HEK293T (cell line): Measurements from ENCODE around the gene NEDD9.

ENCODE experiments used
- BHLHE40 ChIP-seq: fragments of 450-650 bp; IDR thresholded peaks from 2 replicates; pipeline ENCODE4 v1.6.1; 2016; ENCODE audit warnings: mild to moderate bottlenecking, moderate library complexity, borderline replicate concordance
- CTBP1 ChIP-seq: fragments of 450-650 bp; IDR thresholded peaks from 2 replicates; pipeline ENCODE4 v1.6.1; 2016; ENCODE audit warnings: borderline replicate concordance
- ELF4 ChIP-seq: fragments of 450-650 bp; IDR thresholded peaks from 2 replicates; pipeline ENCODE4 v1.6.1; 2017; ENCODE audit warnings: antibody characterized with exemption
- FOXK2 ChIP-seq: fragments of 450-650 bp; IDR thresholded peaks from 2 replicates; pipeline ENCODE4 v1.6.1; 2016; ENCODE audit warnings: mild to moderate bottlenecking
- SP1 ChIP-seq: fragments of 450-650 bp; IDR thresholded peaks from 2 replicates; pipeline ENCODE4 v1.6.1; 2017

DNA sequence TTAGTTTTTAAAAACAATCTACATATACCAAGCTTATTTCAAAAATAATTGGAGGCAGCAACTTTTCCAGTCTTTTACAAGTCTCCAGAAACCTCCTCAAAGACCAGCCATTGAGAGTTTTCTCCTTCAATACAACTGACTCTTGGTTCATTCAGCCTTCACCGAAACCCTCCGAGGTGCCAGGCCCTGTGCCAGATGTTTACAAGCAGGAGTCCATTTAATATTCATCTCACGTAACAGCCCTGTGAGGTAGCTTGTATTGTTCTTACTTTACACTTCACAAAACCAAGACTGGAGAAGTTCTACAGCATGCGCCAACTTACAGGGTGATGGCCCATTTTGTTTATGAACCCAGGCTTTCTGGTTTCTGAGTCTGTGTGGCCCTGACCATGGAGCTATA lies 5.5 kb upstream of the NEDD9 start:
- no peak for TF ChIP-seq SP1
- TF ChIP-seq CTBP1 = no peak
- no peak for TF ChIP-seq FOXK2
- TF ChIP-seq BHLHE40 = no peak
- TF ChIP-seq ELF4 = no peak
